Measurements from ENCODE around the gene TRAF3IP1.
"Not testable (repeated sequence)": the region's sequence is repeated elsewhere in the genome, so short reads cannot be mapped to it uniquely, and the experiment has no call there.

TRAF3IP1 gene

GRCh38 chr2:238431456-238431855 is 111.1 kb downstream of the TRAF3IP1 start:
- no peak for DNase-seq

- DNase-seq: no peak
Measured at GRCh38 chr2:238433300-238433915, 113.1 kb downstream of the TRAF3IP1 start.

DNA sequence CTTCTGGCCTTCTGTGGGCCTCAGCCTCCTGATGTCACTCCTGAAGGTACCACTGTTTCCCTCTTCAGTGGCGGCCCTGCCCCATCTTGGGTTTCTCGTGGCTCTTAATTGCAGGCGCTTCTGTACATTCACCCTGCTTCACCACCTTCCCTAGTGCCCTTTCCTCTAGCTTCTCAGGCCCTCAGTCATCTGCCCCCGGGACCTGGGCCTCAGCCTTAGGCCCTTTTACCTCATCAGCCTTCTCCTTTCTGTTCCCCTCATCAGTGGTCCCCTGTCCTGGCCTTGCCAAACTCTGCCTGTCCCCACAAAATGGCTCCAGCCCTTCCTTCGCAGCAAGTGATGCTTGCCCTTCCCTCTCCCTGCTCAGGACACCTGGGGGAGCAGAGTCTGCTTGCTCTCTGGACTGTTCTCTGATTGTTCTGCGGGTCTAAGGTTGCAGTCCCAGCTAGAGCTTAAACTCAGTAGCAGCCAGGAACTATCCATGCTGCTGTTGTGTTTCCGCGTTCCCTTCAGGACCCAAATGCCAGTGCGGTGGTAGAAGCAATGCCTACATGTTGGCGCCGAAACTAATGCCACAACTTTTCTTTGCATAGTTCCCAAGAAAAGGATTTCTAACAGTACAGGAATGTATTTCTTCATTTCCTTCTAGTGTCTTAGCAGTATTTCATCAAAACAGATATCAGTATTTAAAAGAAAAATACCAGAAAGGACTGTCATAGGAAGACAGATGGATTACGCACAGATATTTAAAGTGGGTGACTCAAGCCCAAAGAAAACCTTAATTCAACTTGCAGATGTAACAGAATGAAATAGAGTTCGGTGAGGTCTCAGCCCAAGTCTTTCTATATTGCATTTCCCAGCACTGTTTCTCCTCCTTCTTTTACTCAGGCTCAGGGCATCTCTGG is 113.9 kb downstream of the TRAF3IP1 start:
- no peak for DNase-seq

DNA sequence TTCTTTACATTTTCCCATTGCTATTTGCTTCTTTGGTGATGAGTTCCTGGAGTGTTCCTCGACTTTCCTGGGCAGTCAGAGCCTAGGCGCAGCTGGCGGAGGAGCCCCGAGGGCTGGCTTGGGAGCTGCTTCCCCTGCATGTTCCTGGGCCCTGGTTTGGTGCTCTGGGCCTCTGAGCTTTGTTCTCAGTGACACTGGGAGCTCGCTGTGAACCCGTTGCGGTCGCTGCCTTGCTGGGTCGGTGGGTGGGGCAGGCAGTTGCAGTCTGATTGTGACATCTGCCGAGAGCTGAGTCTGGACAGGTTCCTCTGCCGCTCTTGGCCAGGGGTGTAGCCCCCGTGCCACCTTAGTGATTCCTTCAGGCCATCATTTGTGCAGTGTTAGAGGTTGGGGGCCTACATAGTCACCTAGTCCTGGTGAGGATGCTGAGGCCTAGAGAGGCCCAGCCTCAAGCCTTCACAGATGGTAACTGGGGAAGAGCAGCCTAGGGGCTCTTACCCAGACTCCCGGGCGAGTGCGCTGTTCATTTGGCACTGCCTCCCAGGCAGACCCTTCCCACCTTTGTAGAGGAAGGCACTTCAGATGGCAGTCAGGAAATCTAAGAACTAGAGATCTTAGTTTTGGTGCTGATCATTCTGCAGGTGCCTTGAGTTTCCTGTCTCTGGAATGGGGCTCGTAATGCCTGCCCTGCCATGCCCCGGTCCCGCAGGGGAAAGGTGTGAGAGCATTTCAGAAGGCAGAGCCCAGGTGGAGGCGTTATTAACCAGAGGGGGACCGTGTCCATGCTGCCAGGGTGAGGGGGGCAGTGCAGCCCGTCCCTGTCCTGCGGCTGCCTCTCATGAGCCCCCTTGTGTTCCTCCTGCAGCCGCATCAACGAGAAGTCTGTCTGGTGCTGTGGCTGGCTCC is 114.8 kb downstream of the TRAF3IP1 start:
- DNase-seq: no peak

DNA sequence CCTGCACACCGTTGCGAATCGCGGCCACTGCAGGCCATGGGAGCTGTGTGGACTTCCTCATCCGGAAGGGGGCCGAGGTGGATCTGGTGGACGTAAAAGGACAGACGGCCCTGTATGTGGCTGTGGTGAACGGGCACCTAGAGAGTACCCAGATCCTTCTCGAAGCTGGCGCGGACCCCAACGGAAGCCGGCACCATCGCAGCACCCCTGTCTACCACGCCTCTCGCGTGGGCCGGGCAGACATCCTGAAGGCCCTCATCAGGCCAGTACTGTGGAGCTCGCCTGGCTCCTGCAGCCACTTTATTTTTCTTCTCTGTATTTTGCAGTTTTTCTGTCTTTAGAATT is 115.4 kb downstream of the TRAF3IP1 start:
- DNase-seq: no peak

GRCh38 chr2:238438856-238439849 is 118.8 kb downstream of the TRAF3IP1 start:
- peak; percentile 85 for DNase-seq

DNA sequence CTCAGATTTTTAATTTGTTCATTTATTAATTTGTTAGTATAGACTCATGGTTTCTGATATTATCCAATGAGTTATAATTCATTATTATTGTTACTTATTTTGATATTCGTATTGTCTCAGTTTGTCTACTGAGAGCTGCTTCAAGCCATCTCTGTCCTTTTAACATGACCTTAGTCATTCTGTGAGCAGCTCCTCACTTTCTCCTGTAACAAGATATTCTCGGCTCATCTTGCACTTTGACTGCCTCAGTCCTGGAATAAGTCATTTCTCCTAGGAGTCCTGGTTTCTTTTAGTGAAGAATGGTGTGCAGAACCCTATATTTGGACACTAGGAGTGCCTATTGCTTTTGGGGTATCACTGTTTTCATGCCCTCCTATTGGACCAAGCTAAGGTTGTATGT is 119.6 kb downstream of the TRAF3IP1 start:
- peak; percentile 51 for DNase-seq

DNA sequence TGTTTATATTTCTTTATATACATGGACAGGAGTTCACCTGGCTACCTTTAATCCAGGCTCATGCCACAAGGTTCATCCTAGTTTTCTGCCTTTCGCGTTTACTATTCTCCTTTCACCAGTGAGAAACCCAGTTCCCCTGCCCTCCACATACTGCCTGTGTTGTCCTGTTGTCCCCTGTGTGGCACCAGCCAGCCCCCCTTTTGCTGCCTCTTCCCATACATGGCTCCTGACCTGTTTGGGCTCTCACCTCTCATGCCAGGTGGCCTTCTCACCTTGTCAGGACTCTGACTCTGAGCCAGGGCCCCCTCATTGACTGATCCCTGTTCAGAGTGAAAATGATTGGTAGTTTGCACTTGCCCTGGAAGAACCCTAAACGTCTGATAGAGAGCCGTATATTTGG is 120.0 kb downstream of the TRAF3IP1 start:
- no peak for DNase-seq

DNA sequence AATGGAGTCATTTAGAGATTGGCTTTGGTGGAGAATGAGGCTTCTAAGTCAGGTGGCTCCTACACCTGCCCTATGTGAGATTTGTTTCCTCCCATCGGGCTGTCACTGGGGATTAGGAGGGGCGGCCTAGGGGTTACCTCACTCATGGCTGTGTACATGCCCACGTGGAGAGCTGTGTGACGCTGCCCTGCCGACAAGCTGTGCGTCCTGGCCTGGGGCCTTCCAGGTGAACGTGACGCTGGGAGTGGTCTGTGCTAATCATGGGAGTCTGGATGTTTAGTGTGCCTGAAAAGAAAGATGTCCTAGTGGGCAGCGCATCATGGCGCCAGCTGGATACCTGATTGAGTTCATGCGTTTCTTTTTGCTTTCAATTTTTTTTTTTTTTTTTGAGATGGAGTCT is 120.4 kb downstream of the TRAF3IP1 start:
- DNase-seq: no peak

DNA sequence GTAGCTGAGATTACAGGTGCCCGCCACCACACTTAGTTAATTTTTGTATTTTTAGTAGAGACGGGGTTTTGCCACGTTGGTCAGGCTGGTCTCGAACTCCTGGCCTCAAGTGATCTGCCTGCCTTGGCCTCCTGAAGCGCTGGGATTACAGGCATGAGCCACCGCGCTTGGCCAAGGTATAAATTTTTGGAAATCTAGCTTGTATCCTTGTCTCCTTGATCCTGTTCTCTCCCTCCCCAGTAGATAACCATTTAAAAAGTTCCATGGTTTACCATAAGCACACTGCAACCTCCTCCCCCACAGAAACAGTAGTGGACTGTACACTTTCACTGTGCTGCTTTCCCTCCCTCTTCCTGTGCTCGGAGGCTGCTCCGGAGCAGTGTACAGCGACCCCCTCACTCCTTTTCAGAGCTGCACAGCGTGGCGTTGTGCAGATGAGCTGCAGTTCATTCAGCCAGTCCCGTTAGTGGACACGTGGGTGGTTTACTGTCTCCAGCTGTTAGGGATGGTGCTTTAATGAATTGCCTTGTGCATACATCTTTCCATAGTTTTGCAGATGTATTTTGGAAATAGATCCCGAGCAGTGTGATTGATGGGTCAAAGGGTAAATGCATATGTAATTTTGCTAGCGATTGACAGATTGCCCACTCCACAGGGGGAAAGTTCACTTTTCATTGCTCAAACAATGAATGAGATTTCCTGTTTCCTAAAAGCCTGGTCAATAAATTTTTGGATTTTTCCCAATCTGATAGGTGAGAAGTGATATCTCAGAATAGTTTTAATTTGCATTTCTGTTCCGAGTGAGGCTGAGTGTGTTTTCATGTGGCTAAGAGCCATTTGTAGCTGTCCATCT is 121.2 kb downstream of the TRAF3IP1 start:
- no peak for DNase-seq

GRCh38 chr2:238442257-238442656 is 121.9 kb downstream of the TRAF3IP1 start:
- DNase-seq: not testable (repeated sequence)

GRCh38 chr2:238444242-238444641 is 123.9 kb downstream of the TRAF3IP1 start:
- no peak for DNase-seq

DNA sequence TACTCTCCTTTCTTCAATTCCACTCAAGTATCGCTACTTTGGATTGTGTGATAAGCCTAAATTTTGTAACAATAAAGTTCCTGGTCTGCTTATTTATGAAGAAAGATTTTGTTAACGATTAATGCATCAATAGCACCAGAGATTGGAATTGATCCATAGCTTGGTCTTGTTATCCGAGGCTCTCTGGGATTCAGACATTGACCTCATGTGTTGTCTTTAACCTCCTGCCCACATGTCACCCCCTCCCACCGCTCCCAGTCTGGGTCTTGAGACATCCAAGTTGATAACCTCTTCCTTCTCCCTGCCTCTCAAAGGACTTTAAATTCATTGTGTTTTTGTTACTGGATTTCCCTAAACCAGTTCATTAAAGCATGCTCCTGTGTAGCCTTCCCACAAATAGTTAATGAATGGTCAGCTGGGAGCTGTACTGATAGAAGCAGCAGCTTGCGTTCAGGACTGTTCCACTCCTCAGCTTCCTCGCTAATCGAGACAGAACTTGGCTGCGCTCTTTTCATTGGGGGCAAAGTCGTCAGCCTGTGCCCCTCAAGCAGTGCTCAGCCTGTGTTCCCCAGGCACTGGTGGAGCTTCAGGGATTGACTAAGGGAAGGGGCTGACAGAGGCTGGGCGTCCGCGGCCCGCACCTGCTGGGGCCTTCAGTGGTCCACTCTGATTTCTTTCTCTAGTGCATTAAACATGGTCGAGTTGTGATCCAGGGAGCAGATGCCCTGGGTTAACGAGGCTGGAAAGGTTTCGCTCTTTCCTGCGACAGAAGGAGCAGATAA is 125.3 kb downstream of the TRAF3IP1 start:
- DNase-seq: no peak

GRCh38 chr2:238446371-238446770 is 126.1 kb downstream of the TRAF3IP1 start:
- DNase-seq: no peak

- DNase-seq: no peak
Measured at GRCh38 chr2:238448031-238448955, 128.0 kb downstream of the TRAF3IP1 start.

- DNase-seq: no peak
Measured at GRCh38 chr2:238449241-238449640, 128.9 kb downstream of the TRAF3IP1 start.

GRCh38 chr2:238449909-238450417 is 129.6 kb downstream of the TRAF3IP1 start:
- DNase-seq: no peak

GRCh38 chr2:238450440-238450861 is 130.1 kb downstream of the TRAF3IP1 start:
- no peak for DNase-seq
